GM12878 (cell line): ENCODE results near the gene KLF17. TPM values are rescaled to one million over a fixed set of nuclear protein-coding genes. Genes with fewer than 3 reads are reported as not detected.

Experiments used
- ATAC-seq: fragments of 200-7000 bp; cut with Tn5 transposase; 3 replicates; pipeline ENCODE4 v1.9.1; 2020; ENCODE audit warnings: mild to moderate bottlenecking, moderate library complexity
- BruUV-seq: library from RNA; stranded (reverse); fragments of 400-500 nt; replicated peaks from 2 replicates; lab custom pipeline; 2021; lab: Mats Ljungman, UMichigan
- CTCF ChIA-PET: fragments of 300-600 bp; sonication (Branson Sonifier 250); formaldehyde crosslinking; extraction: SDS; loops from one replicate; lab custom pipeline; 2021; ENCODE audit warnings: inconsistent platforms; lab: Yijun Ruan, JAX
- POLR2A ChIA-PET: fragments of 350-600 bp; formaldehyde crosslinking; extraction: SDS; loops from one replicate; lab custom pipeline; 2021; ENCODE audit warnings: inconsistent platforms; lab: Charles Lee
- RAD21 ChIA-PET: fragments of 300-600 bp; sonication (Branson Sonifier 250); formaldehyde crosslinking; loops from one replicate; lab custom pipeline; 2023; ENCODE audit warnings: antibody characterized with exemption; ENCODE audit not compliant: unreplicated experiment; lab: Charles Lee
- SMC1A ChIA-PET: fragments of 300-600 bp; sonication (Branson Sonifier 250); formaldehyde crosslinking; loops from one replicate; lab custom pipeline; 2023; ENCODE audit not compliant: unreplicated experiment, uncharacterized antibody; lab: Charles Lee
- DNase-seq: peaks from one replicate; pipeline ENCODE4 v3.0.0-alpha.2; 2011; ENCODE audit warnings: low read depth, low spot score
- FAIRE-seq: peaks from 3 replicates; lab custom pipeline; 2011; peaks lifted over from hg19 to GRCh38; lab: Jason Lieb, UNC
- H2AFZ ChIP-seq: 2 replicates; pipeline ENCODE4 v1.6.0; 2011; ENCODE audit warnings: low read depth, low read length, control low read depth; ENCODE audit not compliant: control insufficient read depth
- H3K27ac ChIP-seq: 2 replicates; pipeline ENCODE4 v1.5.1; 2011; ENCODE audit warnings: control low read depth; ENCODE audit not compliant: control insufficient read depth, insufficient read depth
- H3K27me3 ChIP-seq, 2 experiments: replicated peaks in 1 of 2; 2 replicates each; pipeline versions ENCODE4 v1.6.0 to v1.6.1; 2011; ENCODE audit warnings: low read length in 1 of 2; ENCODE audit not compliant: control insufficient read depth in 2 of 2, insufficient read depth in 2 of 2
- H3K36me3 ChIP-seq, 2 experiments: 2 replicates each; pipeline ENCODE4 v1.5.1; 2011; ENCODE audit warnings: low read length in 1 of 2; ENCODE audit not compliant: control insufficient read depth in 2 of 2, insufficient read depth in 2 of 2
- H3K4me1 ChIP-seq: 2 replicates; pipeline ENCODE4 v1.6.1; 2011; ENCODE audit warnings: mild to moderate bottlenecking, low read length, moderate library complexity, mixed read lengths; ENCODE audit not compliant: control insufficient read depth, insufficient read depth
- H3K4me2 ChIP-seq: 2 replicates; pipeline ENCODE4 v1.6.0; 2011; ENCODE audit warnings: control low read depth; ENCODE audit not compliant: control insufficient read depth, insufficient read depth
- H3K4me3 ChIP-seq: fragments of 200-600 bp; sonication (generic); 2 replicates; pipeline ENCODE4 v1.5.1; 2016
- H3K79me2 ChIP-seq: 2 replicates; pipeline ENCODE4 v1.6.0; 2011; ENCODE audit warnings: low read length; ENCODE audit not compliant: control insufficient read depth, insufficient read depth
- H3K9ac ChIP-seq: 2 replicates; pipeline ENCODE4 v1.8.0; 2011; ENCODE audit warnings: low read length, control low read depth, mixed read lengths; ENCODE audit not compliant: control insufficient read depth, insufficient read depth
- H3K9me3 ChIP-seq: replicated peaks from 3 replicates; pipeline ENCODE4 v1.5.1; 2011; ENCODE audit warnings: mild to moderate bottlenecking, low read length; ENCODE audit not compliant: control insufficient read depth, insufficient read depth
- H4K20me1 ChIP-seq: 2 replicates; pipeline ENCODE4 v1.6.0; 2011; ENCODE audit not compliant: control insufficient read depth, insufficient read depth
- ATF7 ChIP-seq: fragments of 450-650 bp; IDR thresholded peaks from 2 replicates; pipeline ENCODE4 v1.6.1; 2016; ENCODE audit warnings: low read depth, mild to moderate bottlenecking
- BHLHE40 ChIP-seq, 2 experiments: fragments of 450-650 bp in 1 of 2; IDR thresholded peaks; 2 replicates each; pipeline ENCODE4 v1.6.1; 2011 to 2017; ENCODE audit warnings: low read depth in 2 of 2, borderline replicate concordance in 1 of 2, improper control_type of control experiment in 1 of 2, low read length in 1 of 2, mild to moderate bottlenecking in 1 of 2
- HCFC1 ChIP-seq: fragments of 150-350 bp; IDR thresholded peaks from 2 replicates; pipeline ENCODE4 v1.6.1; 2014; ENCODE audit warnings: low read length
- NR2C2 ChIP-seq: IDR thresholded peaks from 2 replicates; pipeline ENCODE4 v1.6.1; 2011; ENCODE audit warnings: borderline replicate concordance, low read depth; ENCODE audit not compliant: control insufficient read depth, insufficient read length
- RUNX3 ChIP-seq: IDR thresholded peaks from 2 replicates; pipeline ENCODE4 v1.6.1; 2012; ENCODE audit warnings: low read length, inconsistent platforms
- WGBS: methylation state at CpG from one replicate; pipeline ENCODE4 v1.1.6; 2016; ENCODE audit warnings: low lambda C conversion rate; ENCODE audit not compliant: insufficient replicate concordance, insufficient coverage; ENCODE audit errors: missing lambda C conversion rate; 5-methylcytosine and 5-hydroxymethylcytosine counted together
- in situ Hi-C: fragments of 300-500 bp; cut with MboI; formaldehyde crosslinking; loops from 9 replicates; pipeline ENCODE4 v1.14.3; 2018; ENCODE audit warnings: mixed read lengths
- intact Hi-C: fragments of 100-400 bp; cut with micrococcal nuclease; formaldehyde crosslinking; loops from one replicate; pipeline ENCODE4 v1.14.2; 2022; ENCODE audit not compliant: unreplicated experiment
- polyA plus RNA-seq, 11 experiments: library from polyadenylated mRNA; depleted of rRNA in 4 of 11; unstranded in 6 of 11; stranded (reverse) in 5 of 11; fragments of >200 nt; fragmentation: Nextera tagmentation in 4 of 11; fragmentation: Illumina TruSeq in 1 of 11; extraction: Ambion mirVana in 4 of 11; extraction: Trizol in 1 of 11; gene quantifications; 1 replicate in 1 of 11; 2 replicates in 10 of 11; pipeline versions ENCODE4 v1.2.1 to v1.2.3, GENCODE V29; 2011 to 2016; ENCODE audit warnings: inconsistent platforms in 2 of 11, missing spikeins in 2 of 11, low read depth in 1 of 11
- total RNA-seq, 4 experiments: library from RNA; depleted of rRNA in 3 of 4; stranded (reverse); fragments of >200 nt in 3 of 4; fragmentation: Illumina TruSeq in 1 of 4; extraction: Trizol in 1 of 4; gene quantifications; 2 replicates each; pipeline versions ENCODE4 v1.2.1 to v1.2.3, GENCODE V29; 2013 to 2021
- TF ChIP-seq, protein P1 (sequence below): fragments of 450-650 bp; IDR thresholded peaks from 2 replicates; pipeline ENCODE4 v1.6.1; 2016; ENCODE audit warnings: mild to moderate bottlenecking
- TF ChIP-seq, protein P2 (sequence below): fragments of 450-650 bp; IDR thresholded peaks from 2 replicates; pipeline ENCODE4 v1.6.1; 2017; ENCODE audit warnings: borderline replicate concordance

Gene KLF17
- total and polyA plus RNA-seq, 10 of the 15 experiments (the other 5 are each of a cell fraction or from before 2014, with no cell fraction given): not detected

DNA sequence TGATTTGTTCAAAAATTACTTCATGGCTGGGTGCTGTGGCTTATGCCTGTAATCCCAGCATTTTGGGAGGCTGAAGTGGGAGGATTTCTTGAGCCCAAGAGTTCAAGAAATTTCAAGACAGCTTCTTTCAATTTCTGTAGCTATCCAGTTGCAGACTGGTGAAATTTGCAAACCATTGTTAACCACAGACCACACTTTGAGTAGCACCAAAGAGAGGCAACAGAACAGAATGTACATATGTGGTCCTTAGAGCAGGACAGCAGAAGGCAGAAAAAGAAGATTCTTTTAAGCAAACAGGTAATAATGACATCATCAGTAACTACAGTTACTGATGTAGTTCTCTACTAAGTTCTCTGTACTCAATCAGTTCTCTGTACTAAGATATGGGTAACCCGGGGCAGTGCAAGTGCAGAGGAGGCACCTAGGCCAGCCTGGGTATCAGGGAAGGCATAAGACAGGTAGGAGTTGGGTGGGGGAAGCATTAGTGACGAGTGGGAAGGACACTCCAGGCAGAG is 5.5 kb upstream of the KLF17 start:
- Histone ChIP-seq H3K27ac (no peak overlapping the region), H3K9me3 (no peaks in the 10 kb centered on the region), H3K36me3 (no peaks in the 10 kb centered on the region), H4K20me1 (no peaks in the 10 kb centered on the region), H3K4me3 (no peak overlapping the region), H3K4me1 (no peaks in the 10 kb centered on the region), H3K79me2 (no peaks in the 10 kb centered on the region), H2AFZ (no peak overlapping the region), H3K27me3 (no peaks in the 10 kb centered on the region), H3K9ac (no peak overlapping the region), H3K4me2 (no peak overlapping the region)
- TF ChIP-seq RUNX3: peak; percentile 47
- TF ChIP-seq, protein P1, sequence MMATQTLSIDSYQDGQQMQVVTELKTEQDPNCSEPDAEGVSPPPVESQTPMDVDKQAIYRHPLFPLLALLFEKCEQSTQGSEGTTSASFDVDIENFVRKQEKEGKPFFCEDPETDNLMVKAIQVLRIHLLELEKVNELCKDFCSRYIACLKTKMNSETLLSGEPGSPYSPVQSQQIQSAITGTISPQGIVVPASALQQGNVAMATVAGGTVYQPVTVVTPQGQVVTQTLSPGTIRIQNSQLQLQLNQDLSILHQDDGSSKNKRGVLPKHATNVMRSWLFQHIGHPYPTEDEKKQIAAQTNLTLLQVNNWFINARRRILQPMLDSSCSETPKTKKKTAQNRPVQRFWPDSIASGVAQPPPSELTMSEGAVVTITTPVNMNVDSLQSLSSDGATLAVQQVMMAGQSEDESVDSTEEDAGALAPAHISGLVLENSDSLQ: 0 out of 2 replicates have a peak, but pooled peaks have one; percentile 26
- no peak for TF ChIP-seq NR2C2
- peak; percentile 79 for TF ChIP-seq ATF7
- ATAC-seq (0 out of 3 replicates have a peak, but pooled peaks have one; percentile 22), DNase-seq (no peak), FAIRE-seq (no peak)
- BruUV-seq: no TSS peak
- RAD21 ChIA-PET: interaction anchor here (0.6 kb wide), 1 partner anchor 399 kb away, joined by 3 read pairs; no protein-coding TSS in a partner anchor
- in situ Hi-C loops: no loop called here
- CTCF ChIA-PET: interaction anchor here (0.6 kb wide), 3 partner anchors 23 to 1605 kb away, joined by 3 to 5 read pairs (median 3); no protein-coding TSS in a partner anchor
- 9% methylated on average over 2 of the region's 2 CpGs for WGBS
- SMC1A ChIA-PET: interaction anchor here (1.0 to 1.3 kb wide), 2 partner anchors 13 to 45 kb away, joined by 3 to 4 read pairs; no protein-coding TSS in a partner anchor
- intact Hi-C loops: no loop called here
- POLR2A ChIA-PET: no interaction called here

DNA sequence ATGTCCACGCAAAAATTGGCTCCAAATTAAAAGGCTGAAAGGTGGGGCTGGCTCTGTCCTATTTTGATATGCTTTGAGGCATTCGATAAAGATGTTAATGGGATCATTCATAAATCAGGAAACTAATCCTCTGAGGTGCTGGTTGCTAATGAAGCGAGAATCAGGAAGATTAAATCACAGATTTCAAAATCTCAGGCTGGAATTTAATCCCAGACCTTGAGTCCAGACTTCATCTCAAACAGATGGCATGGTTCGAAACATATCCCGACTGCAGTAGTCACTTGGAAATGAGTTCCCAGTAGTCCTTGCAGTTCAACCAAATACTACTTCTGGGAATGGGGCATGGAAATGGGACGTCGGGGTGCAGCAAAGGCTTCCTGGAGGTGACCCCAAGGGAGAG is 4.5 kb upstream of the KLF17 start:
- in situ Hi-C loops (no loop called here), intact Hi-C loops (no loop called here)
- no peak overlapping the region for H3K9ac ChIP-seq
- H3K27me3 ChIP-seq: no peaks in the 10 kb centered on the region
- no TSS peak for BruUV-seq
- SMC1A ChIA-PET: no interaction called here
- CTCF ChIA-PET: no interaction called here
- no peak overlapping the region for H3K4me2 ChIP-seq
- H3K36me3 ChIP-seq: no peaks in the 10 kb centered on the region
- H2AFZ ChIP-seq: no peak overlapping the region
- POLR2A ChIA-PET: no interaction called here
- no peak overlapping the region for H3K4me3 ChIP-seq
- H3K4me1 ChIP-seq: no peaks in the 10 kb centered on the region
- TF ChIP-seq, protein P1: no peak
- TF ChIP-seq HCFC1 (no peak), BHLHE40 (IDR thresholded peaks at IDR 0.05; ENCODE audit: borderline replicate concordance in 1 of 2, low read depth in 2 of 2, low read length in 1 of 2) (no peak)
- TF ChIP-seq, protein P2, sequence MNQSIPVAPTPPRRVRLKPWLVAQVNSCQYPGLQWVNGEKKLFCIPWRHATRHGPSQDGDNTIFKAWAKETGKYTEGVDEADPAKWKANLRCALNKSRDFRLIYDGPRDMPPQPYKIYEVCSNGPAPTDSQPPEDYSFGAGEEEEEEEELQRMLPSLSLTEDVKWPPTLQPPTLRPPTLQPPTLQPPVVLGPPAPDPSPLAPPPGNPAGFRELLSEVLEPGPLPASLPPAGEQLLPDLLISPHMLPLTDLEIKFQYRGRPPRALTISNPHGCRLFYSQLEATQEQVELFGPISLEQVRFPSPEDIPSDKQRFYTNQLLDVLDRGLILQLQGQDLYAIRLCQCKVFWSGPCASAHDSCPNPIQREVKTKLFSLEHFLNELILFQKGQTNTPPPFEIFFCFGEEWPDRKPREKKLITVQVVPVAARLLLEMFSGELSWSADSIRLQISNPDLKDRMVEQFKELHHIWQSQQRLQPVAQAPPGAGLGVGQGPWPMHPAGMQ: no peak
- no peak overlapping the region for H3K27ac ChIP-seq
- no peak for DNase-seq
- H4K20me1 ChIP-seq: no peaks in the 10 kb centered on the region
- H3K79me2 ChIP-seq: no peaks in the 10 kb centered on the region
- WGBS: 47% methylated on average over 7 of the region's 7 CpGs
- no peak for FAIRE-seq
- H3K9me3 ChIP-seq: no peaks in the 10 kb centered on the region
- no peak for ATAC-seq
- RAD21 ChIA-PET: no interaction called here
